GDM1 (cell line): ENCODE data around the gene CDH13.

Experiments
- DNase-seq: peaks from one replicate; lab custom pipeline; 2025; lab: John Stamatoyannopoulos, UW

The CDH13 gene

DNA sequence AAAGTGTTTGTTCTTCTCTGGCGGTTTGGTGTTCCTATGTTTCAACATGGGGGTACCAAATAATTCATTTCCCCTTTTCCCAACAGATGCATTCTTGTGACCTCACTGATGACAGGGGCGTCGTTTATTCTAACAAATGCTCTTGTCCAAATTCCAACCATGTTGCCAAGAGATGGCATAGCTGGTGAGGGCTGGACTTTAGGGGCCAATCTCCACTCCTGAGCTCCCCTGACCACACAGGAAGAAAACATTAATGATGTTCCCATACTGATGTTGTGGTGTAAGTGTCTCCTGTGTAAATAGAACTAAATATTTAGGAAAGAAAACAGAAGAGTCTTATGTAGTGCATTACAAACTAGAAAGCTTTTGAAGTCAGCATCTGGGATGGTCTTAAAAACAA is 431.6 kb downstream of the CDH13 start:
- no peak for DNase-seq

DNA sequence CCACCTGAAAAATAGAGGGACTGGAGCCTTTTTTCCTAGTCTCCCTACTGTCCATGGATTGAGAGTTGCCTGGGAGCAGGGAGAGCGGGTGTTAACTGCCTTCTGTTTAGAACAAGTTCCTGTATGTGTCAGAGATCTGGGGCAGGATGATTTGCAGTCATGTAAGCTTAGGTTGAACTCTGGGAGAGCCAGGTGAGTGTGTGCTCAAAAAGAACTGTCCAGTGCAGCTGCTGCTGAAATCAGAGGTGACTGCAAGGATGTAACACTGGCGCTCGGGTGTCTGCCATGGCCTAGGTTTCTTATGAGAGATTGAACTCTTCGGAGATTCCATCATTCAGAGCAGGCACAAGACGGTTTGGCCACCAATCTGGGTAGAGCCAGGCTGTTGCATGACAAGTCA is 432.5 kb downstream of the CDH13 start:
- no peak for DNase-seq

DNA sequence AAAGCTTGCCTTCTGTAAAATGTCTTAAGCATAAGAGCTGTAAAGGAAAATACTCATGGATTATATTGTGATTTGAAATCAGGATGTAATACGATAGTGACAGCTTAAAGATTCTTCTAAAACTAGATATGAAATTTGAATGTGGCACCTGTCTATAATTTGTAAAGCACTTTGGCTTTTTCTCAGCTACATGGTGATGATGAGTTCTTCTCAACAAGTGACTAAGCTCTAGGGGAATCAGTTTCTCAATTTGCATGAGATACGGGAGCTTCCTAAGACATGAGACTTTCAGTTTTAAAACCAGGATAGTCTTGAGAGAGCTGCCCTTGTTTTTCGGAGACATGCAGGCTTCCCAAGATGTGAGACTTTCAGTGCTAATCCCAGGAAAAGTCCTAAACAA is 439.2 kb downstream of the CDH13 start:
- no peak for DNase-seq

DNA sequence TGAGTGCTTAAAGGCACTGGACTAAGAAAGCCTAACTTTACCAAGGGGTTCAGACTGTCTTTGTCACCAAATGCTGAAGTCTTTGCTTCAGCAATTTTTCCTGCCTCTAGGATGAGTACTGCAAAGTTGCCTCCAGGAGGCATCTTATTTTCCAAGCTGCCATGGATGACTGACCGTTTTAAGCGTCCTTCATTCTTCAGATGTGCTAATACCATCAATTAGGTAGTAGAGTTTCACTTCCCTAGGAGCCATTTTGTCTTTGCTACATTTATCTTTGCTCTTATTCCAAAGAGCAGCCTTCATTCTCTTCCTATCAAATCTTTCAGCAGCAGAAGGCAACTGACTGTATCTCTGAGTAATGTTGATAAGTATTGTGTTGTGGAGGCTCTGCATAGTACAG is 440.1 kb downstream of the CDH13 start:
- no peak for DNase-seq

DNA sequence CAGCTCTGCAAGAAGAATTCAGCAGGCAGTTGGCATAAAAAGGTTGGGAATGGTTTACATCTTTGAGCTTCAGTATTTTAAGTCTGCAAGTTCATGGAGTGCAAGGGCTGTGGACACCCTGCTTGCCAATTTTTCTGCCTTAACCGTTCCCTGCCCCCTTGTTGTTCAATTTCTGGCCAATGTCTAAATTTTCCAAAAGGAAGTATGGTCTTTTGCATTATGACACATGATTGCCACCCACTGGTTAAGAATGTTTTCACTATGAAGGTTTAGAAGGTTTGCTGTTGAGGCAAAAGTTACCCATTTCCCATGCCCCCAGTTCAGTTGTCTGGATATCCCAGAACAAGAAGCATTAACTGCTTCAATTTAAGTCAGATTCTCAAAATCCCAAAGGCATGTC is 441.9 kb downstream of the CDH13 start:
- DNase-seq: no peak

DNA sequence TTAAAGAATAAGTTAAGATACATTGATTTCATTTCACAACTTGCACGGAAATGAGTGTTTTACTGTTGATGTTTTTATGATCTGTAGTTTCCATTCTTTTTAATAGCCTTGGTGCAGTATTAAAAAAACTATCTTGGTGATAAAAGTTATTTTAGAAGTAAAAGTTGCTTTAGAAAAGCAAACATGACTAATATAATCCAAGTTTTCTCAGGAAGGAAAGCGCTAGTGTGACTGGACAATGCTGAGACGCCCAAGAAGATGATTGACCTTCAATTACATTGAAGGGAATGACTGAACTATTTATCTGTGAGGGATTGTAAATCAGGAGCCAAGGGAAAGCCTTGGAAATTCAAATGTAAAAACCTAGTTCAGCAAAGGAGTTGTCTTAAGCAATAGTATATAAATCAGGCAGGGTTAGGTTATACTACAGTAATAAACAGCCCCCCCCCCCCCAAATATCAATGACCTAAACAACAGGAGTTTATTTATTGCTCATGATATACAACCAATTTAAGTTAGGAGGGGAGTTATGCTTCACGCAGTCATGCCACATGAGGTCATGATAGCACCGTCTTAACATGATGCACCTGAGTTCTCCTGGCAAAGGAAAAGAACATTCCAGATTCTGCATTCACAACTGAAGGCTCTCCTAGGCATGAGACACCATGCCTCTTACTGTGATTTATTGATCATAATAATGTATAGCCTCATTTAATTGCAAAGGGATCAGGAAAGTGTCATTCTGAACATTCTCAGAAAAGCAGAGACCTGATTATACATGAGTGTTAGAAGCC is 443.8 kb downstream of the CDH13 start:
- DNase-seq: no peak

DNA sequence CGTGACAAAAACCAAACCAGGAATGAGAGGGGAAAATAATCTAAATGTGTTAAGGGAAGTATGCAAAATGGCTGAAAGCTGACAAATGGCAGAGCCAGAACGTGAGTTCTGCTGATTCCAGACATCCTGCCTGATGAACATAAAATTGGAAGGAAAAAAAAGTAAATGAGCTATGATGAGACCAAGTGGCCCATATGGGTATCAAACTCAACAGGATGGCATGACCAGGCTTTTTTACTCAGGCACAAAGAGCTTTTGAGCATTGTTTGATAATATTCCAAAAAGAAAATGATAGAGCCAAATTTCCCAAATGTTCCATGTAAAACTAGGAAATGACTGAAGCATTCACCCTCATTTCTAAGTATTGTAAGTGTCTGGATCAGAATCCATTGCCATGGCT is 449.2 kb downstream of the CDH13 start:
- DNase-seq: no peak

DNA sequence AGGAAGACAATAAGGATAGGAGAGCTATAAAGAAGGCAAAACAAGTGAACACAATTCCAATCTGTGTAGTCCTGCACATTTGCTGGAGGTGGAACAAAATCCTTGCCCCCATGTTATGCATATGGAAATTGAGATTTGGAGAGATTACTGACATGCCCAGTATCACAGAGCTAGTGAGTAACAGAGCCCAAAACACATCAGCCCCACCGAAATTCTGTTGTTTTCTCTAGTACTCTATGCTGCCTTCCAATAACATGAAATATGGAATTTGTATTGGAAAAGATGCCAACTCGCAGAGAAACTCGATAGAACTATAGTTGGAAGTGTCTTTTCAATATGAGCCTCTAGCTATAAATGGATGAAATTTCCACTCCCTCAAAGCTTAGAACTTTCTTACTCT is 456.6 kb downstream of the CDH13 start:
- DNase-seq: no peak

DNA sequence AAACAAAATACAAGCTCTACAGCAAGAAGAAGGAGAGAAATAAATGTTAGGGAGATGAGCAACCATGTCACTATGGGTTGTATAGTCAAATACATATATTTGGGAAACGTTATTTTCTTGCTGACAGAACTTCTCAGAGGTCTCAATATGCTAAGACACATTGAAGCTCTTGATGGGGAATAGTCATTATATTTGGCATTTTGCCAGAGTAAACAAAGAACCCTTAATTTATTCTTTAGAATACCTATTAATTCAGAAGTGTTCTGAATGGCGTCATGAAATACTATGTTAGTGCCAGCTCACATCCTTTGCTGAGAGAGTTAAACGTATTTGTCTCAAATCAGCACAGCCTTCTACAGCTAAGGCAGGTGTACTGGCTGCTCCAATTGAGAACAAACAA is 458.9 kb downstream of the CDH13 start:
- DNase-seq: no peak

- DNase-seq: no peak
Measured at GRCh38 chr16:83095941-83096692, 469.3 kb downstream of the CDH13 start.

DNA sequence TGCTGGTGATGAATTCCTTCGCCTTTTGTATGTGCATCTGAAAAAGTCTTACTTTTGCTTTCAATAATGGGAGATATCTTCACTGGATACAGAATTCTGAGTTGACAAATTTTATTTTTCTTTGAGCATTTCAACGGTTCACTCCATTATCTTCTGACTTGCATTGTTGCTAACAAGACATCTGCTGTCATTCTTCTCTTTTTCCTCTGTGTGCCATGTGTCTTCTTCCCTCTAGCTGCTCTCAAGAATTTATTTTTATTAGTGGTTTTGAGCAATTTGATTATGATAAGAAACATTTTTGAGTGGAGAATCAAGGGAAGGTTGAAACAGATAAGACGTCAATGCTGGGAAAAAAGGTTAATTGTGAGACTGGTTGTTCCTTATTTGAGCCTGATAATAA is 471.8 kb downstream of the CDH13 start:
- no peak for DNase-seq

- DNase-seq: no peak
Measured at GRCh38 chr16:83100679-83101078, 473.9 kb downstream of the CDH13 start.

GRCh38 chr16:83102336-83102735 is 475.6 kb downstream of the CDH13 start:
- DNase-seq: no peak

DNA sequence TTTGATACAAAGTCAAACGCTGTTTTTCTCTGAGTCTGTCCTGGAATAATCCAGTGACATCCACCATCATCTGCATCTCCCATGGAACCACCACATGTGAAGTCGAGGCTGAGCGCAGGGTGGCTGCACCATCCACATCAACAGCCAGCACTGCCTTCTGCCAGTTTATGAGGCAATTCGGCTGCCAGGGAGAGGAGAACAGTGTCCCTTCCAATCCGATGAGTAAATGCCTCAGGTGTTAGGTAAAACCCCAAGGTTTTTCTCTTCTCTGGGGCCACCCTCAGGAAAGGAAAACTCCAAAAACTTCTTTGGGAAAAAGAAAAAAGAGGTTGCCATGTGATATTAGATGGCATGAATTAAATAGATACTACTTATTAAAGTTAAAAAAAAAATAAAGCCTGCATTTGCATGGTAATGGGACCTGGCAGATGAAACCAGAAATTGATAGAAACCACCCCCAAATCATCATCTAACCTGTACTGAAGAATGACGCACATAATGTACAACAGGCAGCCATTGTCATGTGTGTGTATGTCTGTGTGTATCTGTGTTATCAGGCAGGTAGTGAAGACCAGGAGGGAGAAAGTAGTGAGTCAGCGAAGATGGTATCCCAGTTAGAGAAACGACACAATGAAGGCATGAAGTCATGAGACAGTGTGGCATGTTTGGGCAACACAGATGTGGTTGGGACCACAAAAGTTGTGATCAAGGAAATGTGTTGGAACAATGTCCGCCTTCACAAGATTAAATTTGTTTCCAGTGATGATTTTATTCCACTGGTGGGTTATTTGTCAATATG is 478.7 kb downstream of the CDH13 start:
- DNase-seq: no peak

GRCh38 chr16:83109490-83110125 is 482.8 kb downstream of the CDH13 start:
- no peak for DNase-seq

DNA sequence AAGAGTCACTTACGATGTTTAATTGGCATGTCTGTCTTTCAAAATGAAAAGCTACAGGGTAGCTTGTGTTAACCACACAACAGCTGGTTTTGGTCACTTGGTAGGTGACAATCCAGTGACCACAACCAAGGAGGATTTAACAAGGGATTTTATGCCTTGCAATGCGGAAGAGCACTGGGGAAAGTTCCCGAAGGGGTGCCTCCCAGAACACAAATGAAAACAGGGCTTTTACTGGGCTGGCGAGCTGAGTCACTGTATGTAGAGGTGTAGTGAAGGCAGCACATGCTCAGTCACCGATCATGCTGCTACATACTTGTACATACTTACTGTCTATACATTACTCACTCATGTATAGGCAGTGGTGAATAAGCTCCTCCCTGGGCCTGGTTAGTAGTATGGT is 483.5 kb downstream of the CDH13 start:
- DNase-seq: no peak

DNA sequence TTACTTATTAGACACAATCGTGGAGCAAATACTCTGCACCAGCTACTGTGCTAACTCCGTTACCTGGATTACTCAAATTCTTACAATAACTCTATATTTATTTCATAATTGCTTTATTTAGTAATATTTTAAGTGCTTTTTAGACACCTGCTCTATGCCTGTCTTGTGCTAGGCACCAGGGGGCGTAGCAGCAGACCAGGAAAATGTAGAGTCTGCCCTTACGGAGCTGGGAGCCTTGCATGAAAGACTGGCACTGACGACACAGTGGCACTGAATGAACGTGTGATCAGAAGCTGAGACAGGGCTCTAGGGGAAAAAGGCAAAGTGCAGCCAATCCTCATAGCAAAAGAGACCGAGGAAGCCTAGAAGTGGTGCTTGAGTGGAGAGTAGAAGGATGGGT is 486.5 kb downstream of the CDH13 start:
- DNase-seq: no peak

GRCh38 chr16:83113811-83114210 is 487.0 kb downstream of the CDH13 start:
- DNase-seq: no peak

DNA sequence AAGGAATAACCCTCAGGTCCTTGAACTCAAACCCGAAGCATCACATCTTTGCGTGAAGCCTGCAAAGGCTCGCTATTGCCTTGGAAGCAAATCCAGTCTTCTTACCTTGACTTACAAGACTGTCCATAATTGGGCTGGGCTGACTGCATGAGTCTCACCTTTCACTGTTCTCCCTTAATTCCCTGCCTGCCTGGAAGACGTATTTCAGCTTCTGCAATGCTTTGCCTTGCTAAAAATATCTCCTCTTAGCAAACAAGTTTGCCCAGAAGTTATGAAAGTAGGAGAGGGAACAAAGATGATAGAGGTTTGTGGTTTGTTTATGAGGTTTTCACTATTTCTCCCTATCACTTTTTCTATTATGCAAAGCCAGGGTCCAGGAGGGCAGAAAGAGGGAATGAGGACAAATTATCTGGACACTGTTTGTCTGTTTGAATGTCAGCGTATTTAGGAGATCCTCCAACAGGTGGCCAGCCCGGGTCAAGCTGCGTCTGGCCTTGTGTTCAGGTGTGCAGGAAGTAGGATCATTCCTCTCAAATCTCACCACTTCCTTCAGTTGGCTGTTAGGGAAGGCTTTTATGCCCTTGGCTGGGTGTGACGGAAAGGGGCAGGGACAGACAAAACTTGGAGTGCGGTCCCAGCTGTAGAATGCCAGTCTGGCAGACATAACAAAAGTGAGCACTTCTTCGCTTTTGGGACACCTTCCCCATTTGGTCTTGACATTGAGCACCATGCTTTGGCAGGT is 488.9 kb downstream of the CDH13 start:
- DNase-seq: no peak

- DNase-seq: no peak
Measured at GRCh38 chr16:83116274-83116892, 489.6 kb downstream of the CDH13 start.

DNA sequence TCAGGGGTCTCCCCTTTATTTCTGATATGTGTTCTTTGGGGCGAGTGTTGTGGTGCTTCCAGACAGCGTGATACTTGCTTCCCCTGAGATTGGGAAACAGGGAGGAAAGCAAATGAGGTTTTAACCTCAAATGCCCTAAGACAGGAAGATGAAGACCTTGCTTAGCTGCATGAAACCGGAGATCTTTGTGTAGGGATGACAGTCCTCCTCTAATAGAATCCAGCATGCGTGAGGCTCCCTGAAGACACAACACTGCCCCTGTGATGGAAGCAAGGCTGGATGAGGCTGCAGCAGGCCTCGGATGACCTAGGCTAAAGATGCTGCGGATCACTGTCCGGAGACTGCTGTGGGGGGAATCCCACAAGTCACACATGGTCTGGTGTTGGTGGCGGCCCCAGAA is 491.0 kb downstream of the CDH13 start:
- DNase-seq: no peak
